Vein endothelial cell (primary cell): ENCODE data around the gene BRI3. TPM values are rescaled to one million over a fixed set of nuclear protein-coding genes. Genes with fewer than 3 reads are reported as not detected.

Experiments used
- total RNA-seq: library from RNA; depleted of rRNA; stranded (reverse); fragments of >200 nt; gene quantifications from 2 replicates; pipeline ENCODE4 v1.2.3, GENCODE V29; 2012

BRI3 gene, protein sequence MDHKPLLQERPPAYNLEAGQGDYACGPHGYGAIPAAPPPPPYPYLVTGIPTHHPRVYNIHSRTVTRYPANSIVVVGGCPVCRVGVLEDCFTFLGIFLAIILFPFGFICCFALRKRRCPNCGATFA
- 59.7 and 70.9 TPM in 2 replicates for total RNA-seq

DNA sequence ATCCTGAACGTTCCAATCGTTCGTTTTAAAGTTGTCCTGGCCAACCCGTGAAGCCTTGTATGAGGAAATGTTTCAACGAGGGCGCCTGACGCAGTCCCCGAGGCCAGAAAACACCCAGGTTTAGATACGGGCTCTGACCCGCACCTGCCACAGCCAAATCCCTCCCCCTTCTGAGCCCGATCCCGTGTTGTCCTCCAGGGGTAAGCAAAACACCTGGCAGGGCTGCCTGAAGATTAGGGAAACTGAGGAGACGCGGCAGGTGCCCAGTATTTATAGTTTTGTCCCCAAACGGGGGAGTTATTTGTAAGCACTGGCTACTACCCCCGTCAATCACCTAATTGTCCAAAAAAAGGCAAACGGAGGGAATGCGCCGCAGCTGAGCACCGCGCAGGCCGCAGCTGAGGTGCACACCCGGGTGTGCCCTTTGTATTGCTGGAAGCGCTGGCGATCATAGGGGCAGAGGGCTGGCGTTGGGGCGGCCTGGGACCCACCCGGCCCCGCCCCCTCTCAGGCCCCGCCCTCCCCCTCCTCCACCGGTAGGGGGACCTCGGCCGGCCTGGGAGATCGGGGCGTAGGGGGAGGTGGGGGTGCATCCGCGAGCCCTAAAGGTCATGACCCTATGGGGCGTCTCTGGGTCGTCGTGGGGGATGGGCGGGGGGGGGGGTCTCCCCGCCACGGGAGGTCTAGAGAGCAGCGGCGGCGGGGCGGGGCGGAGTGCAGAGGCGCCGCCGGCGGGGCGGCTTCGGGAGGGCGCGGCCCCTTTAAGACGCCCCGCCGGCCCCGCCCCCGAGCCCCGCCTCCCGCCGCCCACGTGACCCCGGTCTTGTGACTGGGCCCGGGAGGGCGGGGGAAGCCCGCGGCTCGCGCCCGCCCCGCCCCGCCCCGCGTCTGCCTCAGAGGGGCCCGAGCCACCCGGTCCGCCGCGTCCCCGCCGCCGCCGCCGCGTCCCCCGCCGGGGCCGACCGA lies at the start of gene BRI3:
Gene BRI3 (plus strand): TSS at position 896 of the 966 bp plus-strand sequence. CDS start 110 bp downstream, outside the sequence.

DNA sequence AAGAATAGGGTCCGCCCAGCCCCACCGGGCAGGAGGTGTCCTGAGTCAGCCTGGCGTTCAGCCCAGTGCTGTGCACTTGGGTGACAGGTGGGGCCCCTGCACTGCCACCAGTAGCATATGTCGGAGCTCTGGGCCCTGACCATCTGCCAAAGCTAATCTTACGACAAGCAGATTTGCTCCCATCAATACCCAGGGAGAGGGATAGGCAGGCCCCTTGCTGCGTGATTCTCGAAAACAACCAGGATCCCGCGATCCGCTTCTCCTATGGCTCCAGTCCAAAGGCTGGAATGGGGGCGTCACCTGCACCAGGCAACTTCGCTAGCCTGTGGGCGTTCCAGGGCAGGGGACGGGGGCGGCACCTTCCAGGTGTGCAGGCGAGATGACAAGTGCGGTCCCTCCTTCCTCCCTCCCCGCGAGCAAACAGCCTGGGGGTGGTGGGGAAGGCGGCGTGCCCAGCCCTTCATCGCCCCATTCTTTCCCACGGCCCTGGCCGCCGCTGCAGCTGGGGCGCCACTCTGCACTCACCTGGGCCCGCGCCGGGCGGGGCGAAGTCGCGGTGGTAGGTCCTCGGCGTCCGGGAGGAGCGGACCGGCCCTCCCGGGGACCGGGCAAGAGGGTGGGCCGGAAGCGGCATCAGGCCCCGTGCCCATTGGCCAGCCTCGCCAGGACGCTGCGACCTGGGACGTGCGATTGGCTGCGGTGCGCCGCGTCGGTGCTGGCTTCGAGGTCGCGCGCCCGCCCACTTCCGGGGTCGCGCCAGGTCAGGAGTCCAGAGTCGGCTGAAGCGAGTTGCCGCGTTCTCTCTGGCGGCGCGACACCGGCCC lies 29.7 kb upstream of the BRI3 start, which contains the start of gene TECPR1:
Gene TECPR1 (minus strand): TSS at position 632 of the 824 bp plus-strand sequence. CDS start 6,086 bp downstream, outside the sequence.

Other genes starting within 250 kb of the BRI3 start
- gene LMTK2, start 174.8 kb upstream of the BRI3 start, total RNA-seq: 17.0 TPM in 2 replicates
- gene BHLHA15, start 70.2 kb upstream of the BRI3 start, total RNA-seq: 0.38 and 0.98 TPM in 2 replicates
- 56.6 and 56.8 TPM in 2 replicates for gene TECPR1, start 29.5 kb upstream of the BRI3 start, total RNA-seq
- gene BAIAP2L1, start 119.4 kb downstream of the BRI3 start, total RNA-seq: 0.76 and 0.98 TPM in 2 replicates